HG02763 (cell line): Measurements from ENCODE around the gene DPP10.
"Not testable (repeated sequence)": the region's sequence is repeated elsewhere in the genome, so short reads cannot be mapped to it uniquely, and the experiment has no call there.

Experiments
- ATAC-seq: cut with Tn5 transposase; IDR thresholded peaks from one replicate; pipeline ENCODE4 v1.9.1; 2021; ENCODE audit warnings: mild to moderate bottlenecking, moderate library complexity; ENCODE audit not compliant: unreplicated experiment

DPP10 gene

DNA sequence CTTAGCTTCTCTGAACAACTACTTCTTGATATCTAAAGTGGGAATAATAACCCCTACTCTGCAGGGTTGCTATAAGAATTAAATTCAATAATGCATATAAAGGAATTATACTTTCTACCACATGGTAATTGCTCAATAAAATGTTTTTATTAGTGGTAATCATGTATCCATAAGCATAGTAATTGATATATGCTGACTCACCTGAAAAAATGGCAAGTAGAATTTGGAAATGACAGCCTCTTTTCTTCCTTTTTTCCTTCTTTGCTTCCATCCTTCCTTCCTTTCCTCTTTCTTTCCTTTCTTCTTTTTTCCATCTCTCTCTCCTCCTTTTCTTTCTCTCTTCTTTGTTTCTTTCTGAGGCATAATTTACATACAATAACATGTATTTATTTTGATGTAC is 65.3 kb downstream of the DPP10 start:
- no peak for ATAC-seq

DNA sequence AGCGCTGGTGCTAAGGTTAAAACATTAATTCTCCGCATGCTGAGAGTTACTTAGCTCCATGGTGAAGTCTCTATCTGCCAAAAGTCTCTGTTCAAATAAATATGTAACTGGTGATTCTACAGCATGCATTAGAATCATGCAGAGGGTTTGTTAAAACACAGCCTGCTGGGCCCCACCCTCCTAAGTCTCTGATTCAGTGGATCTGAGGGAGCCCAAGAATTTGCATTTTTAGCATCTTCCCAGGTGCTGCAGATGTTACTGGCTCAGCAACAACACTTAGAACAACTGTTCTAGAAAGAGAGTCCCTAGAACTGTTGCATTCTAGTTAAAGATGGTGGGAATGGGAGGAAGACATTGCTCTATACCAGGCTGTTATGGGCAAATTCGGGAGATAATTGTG is 73.4 kb downstream of the DPP10 start:
- no peak for ATAC-seq

- no peak for ATAC-seq
Measured at GRCh38 chr2:114517580-114517979, 75.1 kb downstream of the DPP10 start.

- ATAC-seq, result no peak
Measured at GRCh38 chr2:114518738-114519137, 76.3 kb downstream of the DPP10 start.

GRCh38 chr2:114522612-114523011 is 80.2 kb downstream of the DPP10 start:
- not testable (repeated sequence) for ATAC-seq

- ATAC-seq, result no peak
Measured at GRCh38 chr2:114525955-114526354, 83.5 kb downstream of the DPP10 start.

DNA sequence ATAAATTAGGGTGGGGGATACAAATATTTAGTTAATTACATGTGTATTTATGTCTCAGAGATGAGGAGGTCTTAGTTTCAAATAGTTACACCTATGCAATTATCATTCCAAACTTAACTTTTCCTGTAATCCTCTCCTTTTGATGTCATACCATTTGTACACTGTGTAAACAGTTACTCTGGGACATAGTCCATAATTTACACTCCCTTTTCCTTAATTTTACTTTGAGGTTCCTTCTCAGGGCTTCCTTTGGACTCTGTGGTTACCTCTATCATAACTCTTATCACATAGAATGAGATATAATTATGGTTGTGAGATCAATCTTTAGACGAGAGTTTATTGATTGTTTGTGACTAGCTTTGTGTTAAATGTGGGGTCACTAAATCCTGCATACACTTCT is 84.4 kb downstream of the DPP10 start:
- ATAC-seq, result no peak

DNA sequence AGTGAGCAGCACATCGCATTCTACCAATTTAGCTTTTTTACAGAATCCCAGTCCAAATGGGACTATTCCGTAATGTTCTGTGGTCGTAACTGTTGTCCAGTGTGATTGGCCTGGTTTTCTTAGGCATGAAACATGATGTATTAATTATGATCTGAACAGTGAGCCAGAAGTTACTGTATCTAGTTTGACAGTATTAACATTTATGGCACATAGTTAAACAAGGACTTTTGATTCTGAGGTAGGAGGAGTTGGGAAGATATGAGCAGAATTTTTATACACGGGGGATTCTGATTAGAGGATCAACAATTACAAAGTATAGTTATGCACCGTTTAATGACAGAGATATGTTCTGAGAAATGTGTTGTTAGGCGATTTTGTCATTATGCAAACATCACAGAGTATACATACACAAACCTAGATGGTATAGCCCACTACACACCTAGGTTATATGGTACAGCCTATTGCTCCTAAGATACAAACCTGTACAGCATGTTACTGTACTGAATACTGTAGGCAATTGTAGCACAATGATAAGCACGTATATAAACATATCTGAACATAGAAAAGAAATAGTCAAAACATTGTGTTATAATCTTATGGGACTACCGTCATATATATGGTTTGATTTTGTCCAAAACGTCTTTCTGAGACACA is 85.0 kb downstream of the DPP10 start:
- ATAC-seq, result no peak

- no peak for ATAC-seq
Measured at GRCh38 chr2:114534116-114535084, 92.0 kb downstream of the DPP10 start.

GRCh38 chr2:114537777-114538176 is 95.3 kb downstream of the DPP10 start:
- no peak for ATAC-seq

DNA sequence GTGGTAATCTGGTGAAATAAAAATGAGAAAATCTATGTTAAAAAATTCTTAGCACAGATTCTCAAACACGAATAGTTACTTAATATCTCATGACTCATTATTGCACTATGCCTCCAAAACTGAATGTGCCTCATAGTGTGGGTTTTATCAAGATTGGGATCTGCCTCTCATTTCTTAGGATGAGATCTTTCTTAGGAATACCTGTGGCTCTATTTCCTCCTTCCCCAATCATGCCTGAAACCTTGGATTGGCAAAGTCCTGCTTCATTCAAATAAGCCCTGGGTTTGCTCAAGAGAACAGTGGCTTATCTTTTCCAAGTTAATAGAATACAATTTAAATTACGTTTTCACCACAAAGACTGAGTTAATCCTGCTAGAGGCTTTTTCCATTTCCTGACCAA is 100.3 kb downstream of the DPP10 start:
- ATAC-seq, result no peak

- no peak for ATAC-seq
Measured at GRCh38 chr2:114543236-114543766, 100.9 kb downstream of the DPP10 start.

DNA sequence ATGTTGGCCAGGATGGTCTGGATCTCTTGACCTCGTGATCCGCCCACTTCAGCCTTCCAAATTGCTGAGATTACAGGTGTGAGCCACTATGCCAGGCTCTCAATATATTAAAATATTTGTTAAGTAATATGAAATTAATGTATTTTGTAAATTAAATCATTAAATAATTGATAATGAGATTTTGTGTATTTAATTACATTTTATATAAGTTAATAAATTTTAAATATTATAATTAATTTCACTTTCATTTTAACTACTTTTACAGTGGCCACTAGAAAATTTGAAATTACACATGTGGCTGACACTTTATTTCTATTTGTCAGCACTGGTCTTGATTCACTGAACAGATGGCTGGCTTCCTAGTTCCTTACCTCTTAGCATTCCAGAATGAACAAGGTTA is 102.6 kb downstream of the DPP10 start:
- ATAC-seq, result no peak

GRCh38 chr2:114546531-114546930 is 104.1 kb downstream of the DPP10 start:
- ATAC-seq, result no peak

- ATAC-seq, result no peak
Measured at GRCh38 chr2:114548151-114548550, 105.7 kb downstream of the DPP10 start.

DNA sequence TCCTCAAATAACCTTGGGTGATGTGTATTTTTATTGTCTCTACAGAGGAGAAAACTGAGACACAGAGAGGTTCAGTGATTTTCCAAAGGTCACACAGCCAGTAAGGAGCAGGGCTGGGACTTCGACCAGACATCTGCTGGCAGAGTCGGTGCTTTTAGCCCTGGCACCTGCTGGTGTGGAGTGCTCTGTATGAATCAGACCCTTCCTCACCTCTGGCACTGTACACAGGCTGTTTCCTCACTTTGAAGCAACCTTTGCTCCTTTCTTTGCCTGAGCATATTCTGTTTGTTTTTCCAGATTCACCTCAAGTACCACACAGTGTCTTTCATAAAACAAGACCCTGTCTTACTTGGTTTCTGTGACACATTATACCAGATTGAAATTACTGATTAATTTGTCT is 107.9 kb downstream of the DPP10 start:
- no peak for ATAC-seq

- no peak for ATAC-seq
Measured at GRCh38 chr2:114550895-114551793, 108.7 kb downstream of the DPP10 start.

GRCh38 chr2:114553027-114553426 is 110.6 kb downstream of the DPP10 start:
- ATAC-seq, result no peak

GRCh38 chr2:114569166-114569565 is 126.7 kb downstream of the DPP10 start:
- ATAC-seq, result no peak

GRCh38 chr2:114577657-114578056 is 135.2 kb downstream of the DPP10 start:
- ATAC-seq, result no peak

DNA sequence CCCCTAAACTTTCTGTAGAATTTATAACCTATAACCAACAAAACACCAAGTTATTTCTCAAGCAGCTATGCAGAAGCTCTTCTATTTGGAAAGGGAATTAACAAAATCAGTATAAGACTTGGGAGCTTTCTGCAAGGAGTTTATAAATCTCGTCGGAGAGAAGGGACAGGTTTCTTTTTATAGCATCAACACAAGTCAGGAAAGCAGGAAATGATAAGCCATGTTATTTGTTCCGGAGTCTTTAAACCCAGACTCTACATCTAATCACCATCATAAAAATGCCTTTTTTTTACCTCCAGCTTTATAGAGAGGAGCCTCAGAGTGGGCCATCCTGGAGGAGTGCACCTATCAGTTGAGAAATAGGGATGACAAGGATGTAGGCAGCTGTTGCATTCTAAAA is 137.1 kb downstream of the DPP10 start:
- ATAC-seq, result no peak
